Neuronal stem cell (in vitro differentiated cells): ENCODE results near the gene RASGRP3. TPM values are rescaled to one million over a fixed set of nuclear protein-coding genes. Genes with fewer than 3 reads are reported as not detected.

Experiments used
- DNase-seq: peaks from one replicate; pipeline ENCODE4 v3.0.0-alpha.2; 2013; ENCODE audit warnings: low spot score
- H2AFZ ChIP-seq: one replicate; pipeline ENCODE4 v1.6.1; 2013; ENCODE audit warnings: mild to moderate bottlenecking, low read length, inconsistent platforms
- H2AK5ac ChIP-seq: 2 replicates; pipeline ENCODE4 v1.6.1; 2013; ENCODE audit warnings: low read depth, mild to moderate bottlenecking, inconsistent platforms, low read length, moderate library complexity, mixed read lengths
- H2BK120ac ChIP-seq: 2 replicates; pipeline ENCODE4 v1.6.1; 2013; ENCODE audit warnings: low read depth, mild to moderate bottlenecking, inconsistent platforms, low read length, moderate library complexity, mixed read lengths
- H2BK12ac ChIP-seq: one replicate; pipeline ENCODE4 v1.6.1; 2013; ENCODE audit warnings: low read length, inconsistent platforms
- H2BK15ac ChIP-seq: 2 replicates; pipeline ENCODE4 v1.6.1; 2013; ENCODE audit warnings: mild to moderate bottlenecking, low read length, inconsistent platforms, mixed read lengths
- H2BK5ac ChIP-seq: one replicate; pipeline ENCODE4 v1.6.1; 2013; ENCODE audit warnings: inconsistent platforms, mild to moderate bottlenecking, low read length, moderate library complexity
- H3K14ac ChIP-seq: one replicate; pipeline ENCODE4 v1.6.1; 2013; ENCODE audit warnings: low read length, inconsistent platforms
- H3K18ac ChIP-seq: 2 replicates; pipeline ENCODE4 v1.6.1; 2013; ENCODE audit warnings: low read length, inconsistent platforms
- H3K23ac ChIP-seq: 2 replicates; pipeline ENCODE4 v1.6.1; 2013; ENCODE audit warnings: low read depth, mild to moderate bottlenecking, mixed read lengths, low read length, inconsistent platforms; ENCODE audit not compliant: poor library complexity
- H3K27ac ChIP-seq: replicated peaks from 3 replicates; pipeline ENCODE4 v1.5.1; 2013; ENCODE audit warnings: low read length, inconsistent platforms
- H3K27me3 ChIP-seq, 3 experiments: 2 replicates each; pipeline ENCODE4 v1.6.1; 2013; ENCODE audit warnings: low read length in 3 of 3, mild to moderate bottlenecking in 2 of 3, inconsistent platforms in 1 of 3, low read depth in 1 of 3, mixed read lengths in 1 of 3, moderate library complexity in 1 of 3; ENCODE audit not compliant: control insufficient read depth in 3 of 3, insufficient read depth in 3 of 3
- H3K36me3 ChIP-seq, 2 donors: replicated peaks in 1 of 2; 2 replicates each; pipeline ENCODE4 v1.6.1; 2013; ENCODE audit warnings: low read length in 2 of 2; ENCODE audit not compliant: control insufficient read depth in 2 of 2, insufficient read depth in 2 of 2
- H3K4ac ChIP-seq: 2 replicates; pipeline ENCODE4 v1.6.1; 2013; ENCODE audit warnings: inconsistent platforms, mild to moderate bottlenecking, low read length, moderate library complexity
- H3K4me1 ChIP-seq, 2 donors: 1 replicate in 1 of 2; 2 replicates in 1 of 2; pipeline ENCODE4 v1.6.1; 2013; ENCODE audit warnings: low read length in 2 of 2, low read depth in 1 of 2; ENCODE audit not compliant: control insufficient read depth in 2 of 2, insufficient read depth in 1 of 2
- H3K4me2 ChIP-seq: one replicate; pipeline ENCODE4 v1.6.1; 2013; ENCODE audit warnings: mild to moderate bottlenecking, low read length, inconsistent platforms; ENCODE audit not compliant: insufficient read depth, poor library complexity, severe bottlenecking
- H3K4me3 ChIP-seq, 2 donors: 2 replicates each; pipeline ENCODE4 v1.5.1; 2013; ENCODE audit warnings: low read length in 2 of 2, mild to moderate bottlenecking in 2 of 2, inconsistent platforms in 1 of 2, moderate library complexity in 1 of 2
- H3K79me1 ChIP-seq: one replicate; pipeline ENCODE4 v1.6.1; 2013; ENCODE audit warnings: low read depth, mild to moderate bottlenecking, inconsistent platforms, low read length, moderate library complexity
- H3K9ac ChIP-seq: one replicate; pipeline ENCODE4 v1.6.1; 2013; ENCODE audit warnings: mild to moderate bottlenecking, low read depth, low read length, inconsistent platforms; ENCODE audit not compliant: poor library complexity
- H3K9me3 ChIP-seq, 2 donors: replicated peaks in 1 of 2; 2 replicates each; pipeline versions ENCODE3 to v1.6.1; 2013; ENCODE audit warnings: low read length in 2 of 2, mild to moderate bottlenecking in 2 of 2, inconsistent platforms in 1 of 2, low read depth in 1 of 2, mixed read lengths in 1 of 2, moderate library complexity in 1 of 2; ENCODE audit not compliant: control insufficient read depth in 2 of 2, insufficient read depth in 1 of 2
- H4K8ac ChIP-seq: one replicate; pipeline ENCODE4 v1.6.1; 2013; ENCODE audit warnings: low read depth, mild to moderate bottlenecking, inconsistent platforms, low read length, moderate library complexity
- H4K91ac ChIP-seq: one replicate; pipeline ENCODE4 v1.6.1; 2013; ENCODE audit warnings: low read length, low read depth, mild to moderate bottlenecking, inconsistent platforms; ENCODE audit not compliant: poor library complexity
- small RNA-seq: library from polyadenylated mRNA; stranded (forward); fragments of <200 nt; extraction: miRNeasy Mini kit (QIAGEN cat#:217004); gene quantifications from one replicate; pipeline ENCODE3, GENCODE V24; 2013; ENCODE audit not compliant: insufficient read depth

RASGRP3 gene

GRCh38 chr2:33614190-33614589 is 137.7 kb downstream of the RASGRP3 start:
- H3K18ac ChIP-seq, result no peak overlapping the region
- H3K9ac ChIP-seq, result no peak overlapping the region

More at GRCh38 chr2:33614190-33614589, 137.7 kb downstream of the RASGRP3 start:
- no peaks in the 10 kb centered on the region for H3K79me1 ChIP-seq
- H3K9me3 ChIP-seq, result no peaks in the 10 kb centered on the region
- no peak overlapping the region for H4K91ac ChIP-seq
- H3K4ac ChIP-seq, result no peak overlapping the region
- H3K14ac ChIP-seq, result no peak overlapping the region
- H2BK5ac ChIP-seq, result no peak overlapping the region
- no peak overlapping the region for H2BK120ac ChIP-seq
- peaks cover 0 to 2% of the 10 kb centered on the region in 2 donors for H3K36me3 ChIP-seq
- H3K23ac ChIP-seq, result no peak overlapping the region
- H2BK15ac ChIP-seq, result no peak overlapping the region
- no peak overlapping the region for H2AFZ ChIP-seq
- no peaks in the 10 kb centered on the region for H3K27me3 ChIP-seq
- no peak for DNase-seq
- no peak overlapping the region for H4K8ac ChIP-seq
- no peak overlapping the region for H3K27ac ChIP-seq
- no peak overlapping the region for H3K4me2 ChIP-seq
- H3K4me3 ChIP-seq, result no peak overlapping the region
- no peak overlapping the region for H2BK12ac ChIP-seq
- H2AK5ac ChIP-seq, result no peak overlapping the region
- peaks cover 0 to 2% of the 10 kb centered on the region in 2 donors for H3K4me1 ChIP-seq

Small RNA genes lying within 50 kb of the gene (small RNA-seq; reads per million reads assigned to genes)
- gene ATP6V0E1P3, result not detected
